ENCODE results near the gene LARP1. TPM values are rescaled to one million over a fixed set of nuclear protein-coding genes. Genes with fewer than 3 reads are reported as not detected.

Gene LARP1
- total and polyA plus RNA-seq, 2 experiments from 2014 or later, result 133 to 302 TPM

DNA sequence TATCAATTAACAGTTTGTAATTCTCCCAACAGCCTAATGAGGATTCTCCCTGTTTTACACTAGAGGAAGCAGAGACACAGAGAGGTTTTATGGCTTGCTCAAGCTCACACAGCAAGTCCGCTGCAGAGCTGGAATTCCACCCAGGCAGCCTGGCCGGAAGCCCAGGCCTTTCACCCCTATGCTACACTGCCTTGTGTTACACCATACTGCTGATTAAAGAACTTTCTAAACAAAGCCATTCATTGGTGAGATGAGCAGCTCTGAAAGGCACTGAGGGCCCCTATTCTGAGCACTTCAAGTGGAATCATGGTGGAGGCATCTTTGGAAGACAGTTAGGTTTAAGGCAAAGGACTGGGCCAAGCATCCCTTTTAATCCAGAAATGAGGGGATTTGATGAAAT, 14.7 kb upstream of the LARP1 start:
- DNase-seq (ENCODE audit: low spot score) (no peak), ATAC-seq (peak; percentile 27; the same call in 2 of the 3 replicates)
- peaks cover 3% of the 10 kb centered on the region for H3K27me3 Mint-ChIP-seq (ENCODE audit: insufficient read depth, low read depth, poor library complexity)
- TF ChIP-seq, protein P1, sequence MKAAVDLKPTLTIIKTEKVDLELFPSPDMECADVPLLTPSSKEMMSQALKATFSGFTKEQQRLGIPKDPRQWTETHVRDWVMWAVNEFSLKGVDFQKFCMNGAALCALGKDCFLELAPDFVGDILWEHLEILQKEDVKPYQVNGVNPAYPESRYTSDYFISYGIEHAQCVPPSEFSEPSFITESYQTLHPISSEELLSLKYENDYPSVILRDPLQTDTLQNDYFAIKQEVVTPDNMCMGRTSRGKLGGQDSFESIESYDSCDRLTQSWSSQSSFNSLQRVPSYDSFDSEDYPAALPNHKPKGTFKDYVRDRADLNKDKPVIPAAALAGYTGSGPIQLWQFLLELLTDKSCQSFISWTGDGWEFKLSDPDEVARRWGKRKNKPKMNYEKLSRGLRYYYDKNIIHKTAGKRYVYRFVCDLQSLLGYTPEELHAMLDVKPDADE (IDR thresholded peaks at IDR 0.05), result no peak
- TF ChIP-seq, protein P2, sequence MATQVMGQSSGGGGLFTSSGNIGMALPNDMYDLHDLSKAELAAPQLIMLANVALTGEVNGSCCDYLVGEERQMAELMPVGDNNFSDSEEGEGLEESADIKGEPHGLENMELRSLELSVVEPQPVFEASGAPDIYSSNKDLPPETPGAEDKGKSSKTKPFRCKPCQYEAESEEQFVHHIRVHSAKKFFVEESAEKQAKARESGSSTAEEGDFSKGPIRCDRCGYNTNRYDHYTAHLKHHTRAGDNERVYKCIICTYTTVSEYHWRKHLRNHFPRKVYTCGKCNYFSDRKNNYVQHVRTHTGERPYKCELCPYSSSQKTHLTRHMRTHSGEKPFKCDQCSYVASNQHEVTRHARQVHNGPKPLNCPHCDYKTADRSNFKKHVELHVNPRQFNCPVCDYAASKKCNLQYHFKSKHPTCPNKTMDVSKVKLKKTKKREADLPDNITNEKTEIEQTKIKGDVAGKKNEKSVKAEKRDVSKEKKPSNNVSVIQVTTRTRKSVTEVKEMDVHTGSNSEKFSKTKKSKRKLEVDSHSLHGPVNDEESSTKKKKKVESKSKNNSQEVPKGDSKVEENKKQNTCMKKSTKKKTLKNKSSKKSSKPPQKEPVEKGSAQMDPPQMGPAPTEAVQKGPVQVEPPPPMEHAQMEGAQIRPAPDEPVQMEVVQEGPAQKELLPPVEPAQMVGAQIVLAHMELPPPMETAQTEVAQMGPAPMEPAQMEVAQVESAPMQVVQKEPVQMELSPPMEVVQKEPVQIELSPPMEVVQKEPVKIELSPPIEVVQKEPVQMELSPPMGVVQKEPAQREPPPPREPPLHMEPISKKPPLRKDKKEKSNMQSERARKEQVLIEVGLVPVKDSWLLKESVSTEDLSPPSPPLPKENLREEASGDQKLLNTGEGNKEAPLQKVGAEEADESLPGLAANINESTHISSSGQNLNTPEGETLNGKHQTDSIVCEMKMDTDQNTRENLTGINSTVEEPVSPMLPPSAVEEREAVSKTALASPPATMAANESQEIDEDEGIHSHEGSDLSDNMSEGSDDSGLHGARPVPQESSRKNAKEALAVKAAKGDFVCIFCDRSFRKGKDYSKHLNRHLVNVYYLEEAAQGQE (IDR thresholded peaks at IDR 0.05; ENCODE audit: unreplicated experiment), result no peak
- no peak for TF ChIP-seq POLR2AphosphoS5 (IDR thresholded peaks at IDR 0.05; ENCODE audit: low read depth)
- no peak for TF ChIP-seq ZNF331 (CRISPR knock-in tag; IDR thresholded peaks at IDR 0.05; ENCODE audit: low read depth)
- TF ChIP-seq EZH2 (IDR thresholded peaks at IDR 0.05; ENCODE audit: low read depth, unreplicated experiment), result no peak
- TF ChIP-seq CREB1 (CRISPR knock-in tag; IDR thresholded peaks at IDR 0.05; ENCODE audit: low read depth), result no peak
- TF ChIP-seq STAT1 (IDR thresholded peaks at IDR 0.05; ENCODE audit: unreplicated experiment), result no peak
- no peak for TF ChIP-seq ZNF114 (CRISPR knock-in tag; IDR thresholded peaks at IDR 0.05)
- TF ChIP-seq, protein P3, sequence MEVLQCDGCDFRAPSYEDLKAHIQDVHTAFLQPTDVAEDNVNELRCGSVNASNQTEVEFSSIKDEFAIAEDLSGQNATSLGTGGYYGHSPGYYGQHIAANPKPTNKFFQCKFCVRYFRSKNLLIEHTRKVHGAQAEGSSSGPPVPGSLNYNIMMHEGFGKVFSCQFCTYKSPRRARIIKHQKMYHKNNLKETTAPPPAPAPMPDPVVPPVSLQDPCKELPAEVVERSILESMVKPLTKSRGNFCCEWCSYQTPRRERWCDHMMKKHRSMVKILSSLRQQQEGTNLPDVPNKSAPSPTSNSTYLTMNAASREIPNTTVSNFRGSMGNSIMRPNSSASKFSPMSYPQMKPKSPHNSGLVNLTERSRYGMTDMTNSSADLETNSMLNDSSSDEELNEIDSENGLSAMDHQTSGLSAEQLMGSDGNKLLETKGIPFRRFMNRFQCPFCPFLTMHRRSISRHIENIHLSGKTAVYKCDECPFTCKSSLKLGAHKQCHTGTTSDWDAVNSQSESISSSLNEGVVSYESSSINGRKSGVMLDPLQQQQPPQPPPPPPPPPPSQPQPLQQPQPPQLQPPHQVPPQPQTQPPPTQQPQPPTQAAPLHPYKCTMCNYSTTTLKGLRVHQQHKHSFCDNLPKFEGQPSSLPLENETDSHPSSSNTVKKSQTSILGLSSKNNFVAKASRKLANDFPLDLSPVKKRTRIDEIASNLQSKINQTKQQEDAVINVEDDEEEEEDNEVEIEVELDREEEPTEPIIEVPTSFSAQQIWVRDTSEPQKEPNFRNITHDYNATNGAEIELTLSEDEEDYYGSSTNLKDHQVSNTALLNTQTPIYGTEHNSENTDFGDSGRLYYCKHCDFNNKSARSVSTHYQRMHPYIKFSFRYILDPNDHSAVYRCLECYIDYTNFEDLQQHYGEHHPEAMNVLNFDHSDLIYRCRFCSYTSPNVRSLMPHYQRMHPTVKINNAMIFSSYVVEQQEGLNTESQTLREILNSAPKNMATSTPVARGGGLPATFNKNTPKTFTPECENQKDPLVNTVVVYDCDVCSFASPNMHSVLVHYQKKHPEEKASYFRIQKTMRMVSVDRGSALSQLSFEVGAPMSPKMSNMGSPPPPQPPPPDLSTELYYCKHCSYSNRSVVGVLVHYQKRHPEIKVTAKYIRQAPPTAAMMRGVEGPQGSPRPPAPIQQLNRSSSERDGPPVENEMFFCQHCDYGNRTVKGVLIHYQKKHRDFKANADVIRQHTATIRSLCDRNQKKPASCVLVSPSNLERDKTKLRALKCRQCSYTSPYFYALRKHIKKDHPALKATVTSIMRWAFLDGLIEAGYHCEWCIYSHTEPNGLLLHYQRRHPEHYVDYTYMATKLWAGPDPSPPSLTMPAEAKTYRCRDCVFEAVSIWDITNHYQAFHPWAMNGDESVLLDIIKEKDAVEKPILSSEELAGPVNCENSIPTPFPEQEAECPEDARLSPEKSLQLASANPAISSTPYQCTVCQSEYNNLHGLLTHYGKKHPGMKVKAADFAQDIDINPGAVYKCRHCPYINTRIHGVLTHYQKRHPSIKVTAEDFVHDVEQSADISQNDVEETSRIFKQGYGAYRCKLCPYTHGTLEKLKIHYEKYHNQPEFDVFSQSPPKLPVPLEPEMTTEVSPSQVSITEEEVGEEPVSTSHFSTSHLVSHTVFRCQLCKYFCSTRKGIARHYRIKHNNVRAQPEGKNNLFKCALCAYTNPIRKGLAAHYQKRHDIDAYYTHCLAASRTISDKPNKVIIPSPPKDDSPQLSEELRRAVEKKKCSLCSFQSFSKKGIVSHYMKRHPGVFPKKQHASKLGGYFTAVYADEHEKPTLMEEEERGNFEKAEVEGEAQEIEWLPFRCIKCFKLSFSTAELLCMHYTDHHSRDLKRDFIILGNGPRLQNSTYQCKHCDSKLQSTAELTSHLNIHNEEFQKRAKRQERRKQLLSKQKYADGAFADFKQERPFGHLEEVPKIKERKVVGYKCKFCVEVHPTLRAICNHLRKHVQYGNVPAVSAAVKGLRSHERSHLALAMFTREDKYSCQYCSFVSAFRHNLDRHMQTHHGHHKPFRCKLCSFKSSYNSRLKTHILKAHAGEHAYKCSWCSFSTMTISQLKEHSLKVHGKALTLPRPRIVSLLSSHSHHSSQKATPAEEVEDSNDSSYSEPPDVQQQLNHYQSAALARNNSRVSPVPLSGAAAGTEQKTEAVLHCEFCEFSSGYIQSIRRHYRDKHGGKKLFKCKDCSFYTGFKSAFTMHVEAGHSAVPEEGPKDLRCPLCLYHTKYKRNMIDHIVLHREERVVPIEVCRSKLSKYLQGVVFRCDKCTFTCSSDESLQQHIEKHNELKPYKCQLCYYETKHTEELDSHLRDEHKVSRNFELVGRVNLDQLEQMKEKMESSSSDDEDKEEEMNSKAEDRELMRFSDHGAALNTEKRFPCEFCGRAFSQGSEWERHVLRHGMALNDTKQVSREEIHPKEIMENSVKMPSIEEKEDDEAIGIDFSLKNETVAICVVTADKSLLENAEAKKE (CRISPR knock-in tag; IDR thresholded peaks at IDR 0.05), result no peak
- TF ChIP-seq NANOG (IDR thresholded peaks at IDR 0.05; ENCODE audit: borderline replicate concordance), result no peak
- TF ChIP-seq EZH2phosphoT487 (IDR thresholded peaks at IDR 0.05; ENCODE audit: unreplicated experiment), result no peak
- TF ChIP-seq JUNB (IDR thresholded peaks at IDR 0.05; ENCODE audit: unreplicated experiment), result no peak
- TF ChIP-seq, protein P4, sequence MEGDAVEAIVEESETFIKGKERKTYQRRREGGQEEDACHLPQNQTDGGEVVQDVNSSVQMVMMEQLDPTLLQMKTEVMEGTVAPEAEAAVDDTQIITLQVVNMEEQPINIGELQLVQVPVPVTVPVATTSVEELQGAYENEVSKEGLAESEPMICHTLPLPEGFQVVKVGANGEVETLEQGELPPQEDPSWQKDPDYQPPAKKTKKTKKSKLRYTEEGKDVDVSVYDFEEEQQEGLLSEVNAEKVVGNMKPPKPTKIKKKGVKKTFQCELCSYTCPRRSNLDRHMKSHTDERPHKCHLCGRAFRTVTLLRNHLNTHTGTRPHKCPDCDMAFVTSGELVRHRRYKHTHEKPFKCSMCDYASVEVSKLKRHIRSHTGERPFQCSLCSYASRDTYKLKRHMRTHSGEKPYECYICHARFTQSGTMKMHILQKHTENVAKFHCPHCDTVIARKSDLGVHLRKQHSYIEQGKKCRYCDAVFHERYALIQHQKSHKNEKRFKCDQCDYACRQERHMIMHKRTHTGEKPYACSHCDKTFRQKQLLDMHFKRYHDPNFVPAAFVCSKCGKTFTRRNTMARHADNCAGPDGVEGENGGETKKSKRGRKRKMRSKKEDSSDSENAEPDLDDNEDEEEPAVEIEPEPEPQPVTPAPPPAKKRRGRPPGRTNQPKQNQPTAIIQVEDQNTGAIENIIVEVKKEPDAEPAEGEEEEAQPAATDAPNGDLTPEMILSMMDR (conservative IDR thresholded peaks at IDR 0.05; ENCODE audit: low read depth in 2 of 2), result no peak
- H3K4me1 Mint-ChIP-seq, result peaks cover 28% of the 10 kb centered on the region
- peaks cover 3% of the 10 kb centered on the region; the same call in 2 of the 3 replicates for H3K36me3 Mint-ChIP-seq (ENCODE audit: low read depth)
- Histone ChIP-seq H3K79me2 (replicated peaks; ENCODE audit: insufficient read depth) (no peaks in the 10 kb centered on the region; the same call in 1 of the 2 replicates), H3K36me3 (ENCODE audit: insufficient read depth) (no peaks in the 10 kb centered on the region), H3F3A (replicated peaks; ENCODE audit: low read depth) (no peaks in the 10 kb centered on the region), H3K4me2 (no peak overlapping the region), H3K4me1 (ENCODE audit: insufficient read depth) (peaks cover 25% of the 10 kb centered on the region; the same call in 1 of the 2 replicates), H3K4me3 (no peak overlapping the region), H2AFZ (no peak overlapping the region), H4K20me1 (replicated peaks; ENCODE audit: insufficient read depth) (no peaks in the 10 kb centered on the region), H3K27me3 (ENCODE audit: insufficient read depth) (no peaks in the 10 kb centered on the region), H3K27ac (ENCODE audit: low read depth) (no peak overlapping the region), H3K9me2 (ENCODE audit: insufficient read depth) (no peaks in the 10 kb centered on the region)
- H3K4me3 Mint-ChIP-seq, result no peak overlapping the region
- H3K27ac Mint-ChIP-seq, result 0 out of 2 replicates have a peak overlapping the region, but pooled peaks have one; percentile 36
- no peaks in the 10 kb centered on the region for H3K9me3 Mint-ChIP-seq

Data from GM23338 (cell line).